GM21526 (cell line): ENCODE results near the gene IGF2BP2.
"Not testable (repeated sequence)": the region's sequence is repeated elsewhere in the genome, so short reads cannot be mapped to it uniquely, and the experiment has no call there.

Experiments
- ATAC-seq: cut with Tn5 transposase; IDR thresholded peaks from one replicate; pipeline ENCODE4 v1.9.1; 2021; ENCODE audit warnings: moderate library complexity; ENCODE audit not compliant: unreplicated experiment, low FRiP score

IGF2BP2 gene

DNA sequence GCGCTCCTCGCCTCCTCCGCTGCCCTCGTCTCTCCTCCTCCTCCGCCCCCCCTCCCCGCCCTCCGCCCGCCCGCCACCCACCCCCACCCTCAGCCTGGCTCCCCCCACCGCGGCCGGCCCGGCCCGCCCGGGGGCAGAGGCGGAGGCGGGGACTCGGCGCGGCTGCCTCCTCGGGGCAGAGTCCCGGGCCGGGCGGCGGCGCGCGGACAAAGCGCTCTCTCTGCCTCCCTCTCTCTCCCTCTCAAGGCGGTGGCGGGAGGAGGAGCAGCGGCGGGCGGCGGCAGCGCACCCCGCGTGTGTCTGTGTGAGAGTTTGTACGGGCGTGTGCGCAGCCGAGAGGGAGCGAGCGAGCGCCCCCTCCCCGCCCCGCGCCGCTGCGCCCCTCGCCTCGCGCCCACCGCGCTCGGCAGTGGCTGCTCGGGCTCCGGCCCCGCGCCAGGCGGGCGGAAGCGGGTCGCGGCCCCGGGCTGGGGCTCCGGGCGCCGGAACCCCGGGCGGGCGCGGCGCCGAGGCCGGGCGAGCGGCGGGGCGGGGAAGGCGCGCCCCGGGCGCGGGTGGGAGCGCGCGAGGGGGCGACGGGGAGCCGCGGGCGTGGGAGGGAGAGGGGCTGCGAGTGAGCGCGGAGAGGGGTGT is at the start of gene IGF2BP2:
IGF2BP2 (minus strand) TSS at position 37 of the 633 bp plus-strand sequence. CDS start 82 bp downstream, outside the sequence.
- ATAC-seq, result no peak

GRCh38 chr3:185874119-185874518 is 49.3 kb upstream of the IGF2BP2 start:
- no peak for ATAC-seq

- no peak for ATAC-seq
Measured at GRCh38 chr3:185867650-185868049, 42.8 kb upstream of the IGF2BP2 start.

DNA sequence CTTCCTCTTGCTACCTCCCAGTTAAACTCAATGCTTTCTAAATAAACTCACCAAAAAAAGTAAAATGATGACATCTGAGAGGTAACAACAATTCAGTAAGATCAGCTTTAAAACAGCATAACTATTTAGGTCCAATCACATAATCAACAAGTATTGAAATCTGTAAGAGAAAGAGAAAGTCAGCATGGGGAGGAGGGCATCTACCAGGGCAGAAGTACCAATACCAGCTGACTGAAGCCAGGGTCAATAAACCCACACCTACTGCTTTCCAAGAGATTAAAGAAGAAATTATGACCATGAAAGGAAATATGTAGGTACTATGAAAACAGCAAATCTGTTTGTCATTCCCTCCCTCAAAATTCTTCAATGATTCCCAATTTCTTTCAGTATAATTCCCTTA is 42.2 kb upstream of the IGF2BP2 start:
- no peak for ATAC-seq

GRCh38 chr3:185866555-185866954 is 41.7 kb upstream of the IGF2BP2 start:
- ATAC-seq, result no peak

DNA sequence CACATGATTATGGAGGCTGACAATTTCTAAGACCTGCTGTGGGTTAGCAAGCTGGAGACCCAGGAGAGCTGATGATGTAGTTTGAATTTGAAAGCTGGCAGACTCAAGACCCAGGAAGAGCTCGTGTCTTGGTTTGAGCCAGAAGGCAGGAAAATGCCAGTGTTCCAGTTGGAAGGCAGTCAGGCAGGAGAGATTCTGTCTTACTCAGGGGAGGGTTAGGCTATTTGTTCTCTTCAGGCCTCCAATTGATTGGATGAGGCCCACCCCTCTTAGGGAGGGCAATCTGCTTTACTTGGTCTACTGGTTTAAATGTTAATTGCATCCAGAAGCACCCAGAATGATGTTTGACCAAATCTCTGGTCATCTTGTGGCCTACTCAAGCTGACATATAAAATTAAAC is 40.4 kb upstream of the IGF2BP2 start:
- no peak for ATAC-seq

- ATAC-seq, result no peak
Measured at GRCh38 chr3:185864767-185865166, 39.9 kb upstream of the IGF2BP2 start.

- no peak for ATAC-seq
Measured at GRCh38 chr3:185862920-185863319, 38.1 kb upstream of the IGF2BP2 start.

DNA sequence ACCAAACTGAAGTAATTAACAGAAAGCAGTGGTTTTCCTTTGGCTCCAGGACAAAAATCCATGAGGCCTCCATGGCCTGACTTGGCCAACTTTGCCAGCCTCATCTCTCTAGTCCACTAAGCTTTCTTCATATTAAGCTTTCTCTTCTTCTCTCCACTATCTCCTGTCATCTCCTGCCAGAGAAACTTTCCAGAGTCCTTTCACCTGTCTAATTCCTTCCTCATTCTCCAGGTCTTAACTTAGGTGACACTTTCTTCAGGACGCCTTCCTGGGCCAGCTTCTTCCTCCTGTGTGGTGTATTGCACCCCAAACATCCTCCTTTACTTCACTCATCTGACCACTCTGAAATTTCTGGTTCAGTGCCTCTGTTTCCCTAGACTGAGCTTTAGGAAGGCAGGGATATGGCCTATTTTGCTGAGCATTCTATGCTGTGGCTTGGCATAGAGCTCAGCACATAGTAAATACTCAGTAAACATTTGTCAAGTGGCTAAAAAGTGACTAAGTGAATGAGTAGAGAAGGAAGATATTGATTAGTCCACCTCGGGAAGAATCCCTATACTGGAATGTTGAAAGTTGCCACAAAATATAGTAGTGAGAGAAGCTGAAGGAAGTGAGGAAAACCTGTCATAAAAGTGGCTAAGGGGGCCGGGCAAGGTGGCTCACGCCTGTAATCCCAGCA is 34.6 kb upstream of the IGF2BP2 start:
- ATAC-seq, result no peak

- ATAC-seq, result no peak
Measured at GRCh38 chr3:185858502-185859225, 33.8 kb upstream of the IGF2BP2 start.

GRCh38 chr3:185857208-185857607 is 32.4 kb upstream of the IGF2BP2 start:
- ATAC-seq, result no peak

GRCh38 chr3:185856652-185857051 is 31.8 kb upstream of the IGF2BP2 start:
- no peak for ATAC-seq

DNA sequence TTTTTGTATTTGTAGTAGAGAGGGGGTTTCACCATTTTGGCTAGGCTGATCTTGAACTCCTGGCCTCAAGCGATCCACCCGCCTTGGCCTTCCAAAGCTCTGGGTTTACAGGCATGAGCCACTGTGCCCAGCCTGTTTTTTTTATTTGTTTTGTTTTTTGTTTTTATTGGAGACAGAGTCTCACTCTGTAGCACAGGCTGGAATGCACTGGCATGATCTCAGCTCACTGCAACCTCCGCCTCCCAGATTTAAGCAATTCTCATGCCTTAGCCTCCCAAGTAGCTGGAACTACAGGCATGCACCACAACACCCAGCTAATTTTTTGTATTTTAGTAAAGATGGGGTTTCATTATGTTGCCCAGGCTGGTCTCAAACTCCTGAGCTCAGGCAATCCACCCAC is 28.9 kb upstream of the IGF2BP2 start:
- ATAC-seq, result not testable (repeated sequence)

GRCh38 chr3:185852635-185853034 is 27.8 kb upstream of the IGF2BP2 start:
- ATAC-seq, result no peak

DNA sequence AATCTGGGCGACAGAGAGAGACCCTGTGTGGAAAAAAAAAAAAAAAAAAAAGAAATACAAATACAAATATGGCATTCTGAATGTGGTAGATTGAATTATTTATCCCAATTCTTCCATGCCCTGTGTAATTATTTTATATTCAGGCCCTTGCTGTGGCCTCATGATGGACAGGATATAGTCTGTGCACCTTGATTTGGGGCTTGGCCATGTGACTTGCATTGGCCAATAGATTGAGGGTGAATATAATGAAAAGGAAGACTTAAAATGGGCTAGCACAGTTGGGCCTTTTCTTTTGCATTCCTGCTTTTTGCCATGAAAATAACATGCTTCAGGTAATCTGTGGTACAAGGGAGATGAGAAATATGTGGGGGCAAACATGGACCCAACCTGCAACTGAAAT is 27.1 kb upstream of the IGF2BP2 start:
- ATAC-seq, result no peak

- no peak for ATAC-seq
Measured at GRCh38 chr3:185851046-185851445, 26.2 kb upstream of the IGF2BP2 start.

GRCh38 chr3:185847506-185847905 is 22.7 kb upstream of the IGF2BP2 start:
- ATAC-seq, result no peak

DNA sequence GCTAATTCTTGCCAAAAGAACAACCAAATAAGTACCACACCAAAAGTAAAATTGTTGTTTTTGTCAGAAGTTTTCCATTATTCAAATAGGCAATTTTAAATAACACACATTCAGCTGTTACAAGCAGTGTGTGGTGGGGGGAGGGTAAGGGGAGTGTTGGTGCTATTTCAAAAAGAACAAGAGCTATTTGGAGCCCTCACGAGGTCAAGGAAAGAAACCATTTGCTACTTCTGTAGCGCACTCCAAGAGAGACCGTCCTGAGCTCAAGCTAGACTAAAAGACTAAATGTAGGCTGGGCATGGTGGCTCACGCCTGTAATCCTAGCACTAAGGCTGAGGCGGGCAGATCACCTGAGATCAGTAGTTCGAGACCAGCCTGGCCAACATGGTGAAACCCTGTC is 21.2 kb upstream of the IGF2BP2 start:
- no peak for ATAC-seq

DNA sequence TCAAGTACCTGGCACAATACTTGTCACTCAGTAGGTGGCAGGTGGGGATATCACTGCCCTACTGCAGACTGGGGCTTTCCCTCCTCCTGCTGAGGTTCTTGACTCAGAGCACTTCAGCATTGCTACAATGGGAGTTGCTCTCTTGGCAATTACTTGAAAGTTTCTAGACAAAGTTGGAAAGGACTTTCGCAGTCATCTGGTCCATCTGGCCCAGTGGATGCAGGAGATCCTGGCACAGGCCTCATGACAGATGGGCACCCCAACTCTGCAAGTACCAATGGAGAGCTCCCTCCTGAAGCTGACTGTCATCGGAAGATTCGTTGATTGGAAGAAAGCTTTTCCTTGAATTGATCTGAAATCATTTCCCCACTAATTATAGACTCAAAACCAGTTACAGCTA is 19.2 kb upstream of the IGF2BP2 start:
- ATAC-seq, result no peak

DNA sequence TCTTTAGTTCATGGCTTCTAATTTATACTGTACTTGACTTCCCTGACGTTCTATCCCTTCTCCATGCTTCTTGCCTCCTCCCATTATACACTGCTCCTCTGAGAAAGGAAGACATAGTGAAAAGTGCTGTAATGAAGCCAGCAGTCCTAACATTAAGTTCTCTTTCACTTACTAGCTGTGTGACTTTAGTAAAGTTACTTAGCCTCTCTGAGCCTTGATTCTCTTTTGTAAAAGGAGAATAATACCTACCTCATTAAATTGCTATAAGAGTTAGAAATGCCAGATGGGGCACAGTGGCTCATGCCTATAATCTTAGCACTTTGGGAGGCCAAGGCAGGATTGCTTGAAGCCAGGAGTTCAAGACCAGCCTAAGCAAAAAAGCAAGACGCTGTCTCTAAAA is 18.8 kb upstream of the IGF2BP2 start:
- ATAC-seq, result no peak

DNA sequence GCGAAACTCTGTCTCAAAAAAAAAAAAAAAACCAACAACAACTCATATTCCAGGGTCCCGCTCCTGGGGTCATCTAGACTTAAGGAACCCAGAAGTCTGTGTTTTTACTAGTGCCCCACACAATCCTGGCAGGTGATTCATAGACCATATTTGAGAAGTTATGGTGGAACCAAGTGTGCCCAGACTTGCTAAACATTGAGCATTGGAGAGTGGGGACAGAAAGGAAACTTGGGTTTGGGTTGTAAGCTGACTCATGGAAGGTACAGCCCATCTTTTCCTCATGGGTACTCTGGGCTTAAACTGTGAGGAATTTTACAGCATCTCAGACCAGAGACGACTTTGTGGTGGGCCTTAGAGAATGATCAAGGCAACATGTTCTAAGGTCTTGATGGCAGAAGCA is 18.3 kb upstream of the IGF2BP2 start:
- no peak for ATAC-seq

DNA sequence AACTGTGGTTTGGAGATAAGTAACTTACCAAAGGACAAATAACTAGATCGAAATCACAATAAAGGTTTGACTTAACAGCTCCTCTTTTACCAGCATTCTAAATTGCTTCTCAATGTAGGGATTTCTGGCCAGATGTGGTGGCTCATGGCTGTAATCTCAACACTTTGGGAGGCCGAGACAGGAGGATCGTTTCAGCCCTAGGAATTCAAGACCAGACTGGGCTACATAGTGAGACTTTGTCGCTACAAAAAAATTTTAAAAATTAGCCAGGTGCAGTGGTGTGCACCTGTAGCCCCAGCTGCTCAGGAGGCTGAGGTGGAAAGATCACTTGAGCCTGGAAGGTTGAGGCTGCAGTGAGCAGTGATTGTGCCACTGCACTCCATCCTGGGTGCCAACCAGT is 17.4 kb upstream of the IGF2BP2 start:
- no peak for ATAC-seq
